Stimulated activated CD8-positive, alpha-beta memory T cell treated with anti-CD3 and anti-CD28 coated beads, Interleukin-15, amount 100 ng/mL, for 24 hours (primary cell): ENCODE results near the gene TNFRSF4.

Source experiments
- DNase-seq: peaks from one replicate; pipeline ENCODE4 v3.0.0-alpha.2; 2020; ENCODE audit warnings: low read depth

TNFRSF4 gene

GRCh38 chr1:1169429-1170214 is 44.3 kb downstream of the TNFRSF4 start:
- DNase-seq, result no peak

GRCh38 chr1:1168451-1169411 is 45.2 kb downstream of the TNFRSF4 start:
- no peak for DNase-seq

GRCh38 chr1:1167841-1168450 is 46.0 kb downstream of the TNFRSF4 start:
- DNase-seq, result no peak

DNA sequence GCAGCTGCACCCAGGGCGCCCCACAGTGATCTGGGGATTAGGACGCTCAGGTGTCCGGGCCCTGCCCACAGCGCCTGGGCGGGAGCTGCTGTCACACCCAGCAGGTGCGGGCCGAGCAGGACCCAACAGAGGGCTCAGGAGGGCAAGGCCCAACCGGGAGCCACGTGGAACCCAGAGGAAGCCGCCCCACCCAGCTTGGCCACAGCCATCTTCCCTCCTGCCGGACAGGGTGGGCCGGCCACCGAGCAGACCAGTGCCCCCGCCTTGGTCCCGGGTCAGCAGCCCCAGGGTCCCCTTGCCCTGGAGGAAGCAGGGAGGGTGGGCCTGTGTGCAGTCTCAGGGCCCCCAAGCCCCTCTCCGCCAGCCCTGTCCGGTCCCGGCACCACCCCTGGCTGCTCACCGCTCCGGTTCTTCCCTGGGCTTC is 46.5 kb downstream of the TNFRSF4 start:
- DNase-seq, result no peak

GRCh38 chr1:1166642-1167397 is 47.1 kb downstream of the TNFRSF4 start:
- DNase-seq, result no peak

- DNase-seq, result no peak
Measured at GRCh38 chr1:1165900-1166421, 48.0 kb downstream of the TNFRSF4 start.

DNA sequence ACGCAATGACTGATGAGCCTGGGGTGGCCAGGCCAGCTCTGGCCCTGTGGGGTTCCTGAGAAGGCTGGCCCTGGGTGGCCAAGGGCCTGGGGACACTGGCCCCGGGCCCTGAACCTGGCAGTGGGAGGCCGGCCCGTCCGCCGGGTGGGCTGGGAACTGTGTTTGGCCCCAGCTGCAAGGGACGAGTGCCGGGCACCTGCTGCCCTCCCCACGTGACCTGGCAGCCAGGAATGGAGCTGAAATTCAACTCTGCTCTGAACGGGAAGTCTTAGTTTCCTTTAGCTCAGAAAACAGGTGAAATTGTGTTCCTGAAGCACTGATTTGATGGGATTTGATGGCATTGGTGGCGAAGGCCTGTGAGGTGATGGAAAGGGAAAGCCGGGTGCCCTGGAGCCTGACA is 48.5 kb downstream of the TNFRSF4 start:
- no peak for DNase-seq

DNA sequence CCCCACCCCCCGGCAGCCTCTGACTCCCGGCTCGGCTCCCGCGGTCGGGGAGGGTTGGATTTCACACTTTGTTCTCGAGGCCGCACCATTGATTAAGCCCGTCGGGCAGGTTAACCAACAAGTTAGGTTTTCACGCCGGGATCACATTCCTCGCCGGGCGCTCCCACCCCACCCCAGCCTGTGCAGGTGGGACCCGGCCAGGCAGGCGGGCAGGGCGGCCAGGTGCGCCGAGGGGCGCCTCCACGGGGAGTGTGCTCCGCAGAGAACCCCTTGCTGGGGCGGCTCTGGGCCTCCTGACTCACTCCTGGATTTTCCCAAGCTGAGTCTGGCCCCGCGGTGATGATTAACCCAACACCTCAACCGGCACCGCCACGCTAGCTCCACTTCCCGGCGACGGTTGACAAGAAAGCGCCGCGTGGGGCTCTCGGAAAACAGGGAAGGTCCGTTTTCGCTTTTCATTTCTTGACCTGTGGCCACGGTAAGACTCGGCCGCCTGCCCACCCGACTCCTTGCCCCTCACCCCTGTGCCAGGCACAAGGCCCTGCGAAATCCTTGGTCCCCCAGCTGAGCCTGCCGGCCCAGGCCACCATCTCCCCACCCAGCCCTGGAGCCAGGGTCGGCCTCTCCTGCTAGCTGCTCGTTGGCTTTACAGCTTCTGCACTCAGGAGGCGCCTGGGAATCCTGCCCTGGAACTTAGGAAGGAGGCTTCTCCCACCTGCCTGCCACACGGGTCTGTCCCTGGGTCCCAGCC is 49.1 kb downstream of the TNFRSF4 start:
- DNase-seq, result no peak

DNA sequence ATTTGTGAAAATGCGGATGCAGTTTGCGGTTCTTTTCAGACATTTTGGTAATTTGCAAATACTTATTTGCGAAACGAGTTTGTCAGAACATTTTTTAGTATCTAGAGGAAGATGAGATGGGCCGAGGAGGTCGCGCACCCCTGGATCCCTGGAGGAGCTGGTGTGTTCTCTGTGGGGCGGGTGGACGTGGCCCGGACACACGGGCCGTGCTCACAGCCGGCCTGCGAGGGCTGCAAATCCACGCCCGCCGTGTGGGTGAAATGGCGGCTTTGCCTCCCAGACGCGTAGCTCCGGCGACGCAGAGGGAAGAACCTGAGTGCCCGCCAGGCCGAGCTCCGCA is 49.6 kb downstream of the TNFRSF4 start:
- no peak for DNase-seq

GRCh38 chr1:1163538-1164070 is 50.3 kb downstream of the TNFRSF4 start:
- no peak for DNase-seq

DNA sequence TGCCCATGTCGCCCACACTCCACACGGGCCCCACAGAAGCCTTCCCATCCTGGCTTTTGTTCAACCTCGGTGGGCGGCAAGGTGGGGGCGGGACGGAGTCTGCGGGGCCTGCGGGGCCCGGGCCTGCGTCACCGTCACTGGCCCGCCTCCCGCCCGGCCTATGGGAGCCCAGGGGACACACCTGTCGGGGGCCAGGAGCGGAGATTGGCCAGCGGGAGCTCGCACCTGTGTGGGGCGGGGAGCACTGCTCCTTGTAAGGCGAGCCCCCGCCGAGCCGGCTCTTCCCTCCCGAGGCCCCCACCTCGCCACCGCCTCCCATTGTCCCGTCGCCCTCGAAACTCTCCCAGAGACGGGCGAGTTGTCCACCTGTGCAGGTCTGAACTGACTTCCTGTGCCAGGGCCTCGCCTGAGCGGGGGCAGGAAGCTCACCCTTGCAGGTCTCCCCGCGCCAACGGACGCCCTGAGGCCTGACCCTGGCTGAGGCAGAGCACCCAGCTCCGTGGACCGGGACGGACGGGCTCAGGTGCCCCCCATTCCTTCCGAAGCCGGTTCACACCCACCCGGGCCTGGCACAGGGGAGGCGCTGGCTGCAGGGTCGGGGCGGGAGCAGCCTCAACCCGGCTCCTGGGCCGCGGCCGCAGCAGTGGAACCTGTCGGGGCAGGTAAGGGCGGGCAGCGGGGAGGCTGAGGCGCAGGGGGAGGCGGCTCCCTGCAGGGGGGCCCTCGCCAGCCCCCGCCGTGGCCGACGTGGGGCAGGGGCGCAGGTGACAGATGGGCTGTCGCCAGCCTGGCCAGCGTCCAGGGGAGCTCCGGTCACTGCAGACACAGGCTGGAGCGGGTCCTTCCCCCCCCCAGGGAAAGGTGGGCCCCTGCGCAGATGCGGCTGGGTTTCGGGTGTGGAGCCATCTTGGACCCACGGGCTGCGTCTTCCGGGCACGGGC is 51.1 kb downstream of the TNFRSF4 start:
- no peak for DNase-seq

GRCh38 chr1:1161683-1162079 is 52.3 kb downstream of the TNFRSF4 start:
- DNase-seq, result no peak
